GM12878 (cell line): ENCODE results near the gene MEGF6. TPM values are rescaled to one million over a fixed set of nuclear protein-coding genes. Genes with fewer than 3 reads are reported as not detected.

Source experiments
- ATAC-seq: fragments of 200-7000 bp; cut with Tn5 transposase; 3 replicates; pipeline ENCODE4 v1.9.1; 2020; ENCODE audit warnings: mild to moderate bottlenecking, moderate library complexity
- BruUV-seq: library from RNA; stranded (reverse); fragments of 400-500 nt; replicated peaks from 2 replicates; lab custom pipeline; 2021; lab: Mats Ljungman, UMichigan
- CTCF ChIA-PET: fragments of 300-600 bp; sonication (Branson Sonifier 250); formaldehyde crosslinking; extraction: SDS; loops from one replicate; lab custom pipeline; 2021; ENCODE audit warnings: inconsistent platforms; lab: Yijun Ruan, JAX
- POLR2A ChIA-PET: fragments of 350-600 bp; formaldehyde crosslinking; extraction: SDS; loops from one replicate; lab custom pipeline; 2021; ENCODE audit warnings: inconsistent platforms; lab: Charles Lee
- RAD21 ChIA-PET: fragments of 300-600 bp; sonication (Branson Sonifier 250); formaldehyde crosslinking; loops from one replicate; lab custom pipeline; 2023; ENCODE audit warnings: antibody characterized with exemption; ENCODE audit not compliant: unreplicated experiment; lab: Charles Lee
- SMC1A ChIA-PET: fragments of 300-600 bp; sonication (Branson Sonifier 250); formaldehyde crosslinking; loops from one replicate; lab custom pipeline; 2023; ENCODE audit not compliant: unreplicated experiment, uncharacterized antibody; lab: Charles Lee
- DNase-seq: peaks from one replicate; pipeline ENCODE4 v3.0.0-alpha.2; 2011; ENCODE audit warnings: low read depth, low spot score
- FAIRE-seq: peaks from 3 replicates; lab custom pipeline; 2011; peaks lifted over from hg19 to GRCh38; lab: Jason Lieb, UNC
- H2AFZ ChIP-seq: 2 replicates; pipeline ENCODE4 v1.6.0; 2011; ENCODE audit warnings: low read depth, low read length, control low read depth; ENCODE audit not compliant: control insufficient read depth
- H3K27ac ChIP-seq: 2 replicates; pipeline ENCODE4 v1.5.1; 2011; ENCODE audit warnings: control low read depth; ENCODE audit not compliant: control insufficient read depth, insufficient read depth
- H3K27me3 ChIP-seq, 2 experiments: replicated peaks in 1 of 2; 2 replicates each; pipeline versions ENCODE4 v1.6.0 to v1.6.1; 2011; ENCODE audit warnings: low read length in 1 of 2; ENCODE audit not compliant: control insufficient read depth in 2 of 2, insufficient read depth in 2 of 2
- H3K36me3 ChIP-seq, 2 experiments: 2 replicates each; pipeline ENCODE4 v1.5.1; 2011; ENCODE audit warnings: low read length in 1 of 2; ENCODE audit not compliant: control insufficient read depth in 2 of 2, insufficient read depth in 2 of 2
- H3K4me1 ChIP-seq: 2 replicates; pipeline ENCODE4 v1.6.1; 2011; ENCODE audit warnings: mild to moderate bottlenecking, low read length, moderate library complexity, mixed read lengths; ENCODE audit not compliant: control insufficient read depth, insufficient read depth
- H3K4me2 ChIP-seq: 2 replicates; pipeline ENCODE4 v1.6.0; 2011; ENCODE audit warnings: control low read depth; ENCODE audit not compliant: control insufficient read depth, insufficient read depth
- H3K4me3 ChIP-seq: fragments of 200-600 bp; sonication (generic); 2 replicates; pipeline ENCODE4 v1.5.1; 2016
- H3K79me2 ChIP-seq: 2 replicates; pipeline ENCODE4 v1.6.0; 2011; ENCODE audit warnings: low read length; ENCODE audit not compliant: control insufficient read depth, insufficient read depth
- H3K9ac ChIP-seq: 2 replicates; pipeline ENCODE4 v1.8.0; 2011; ENCODE audit warnings: low read length, control low read depth, mixed read lengths; ENCODE audit not compliant: control insufficient read depth, insufficient read depth
- H3K9me3 ChIP-seq: replicated peaks from 3 replicates; pipeline ENCODE4 v1.5.1; 2011; ENCODE audit warnings: mild to moderate bottlenecking, low read length; ENCODE audit not compliant: control insufficient read depth, insufficient read depth
- H4K20me1 ChIP-seq: 2 replicates; pipeline ENCODE4 v1.6.0; 2011; ENCODE audit not compliant: control insufficient read depth, insufficient read depth
- BHLHE40 ChIP-seq, 2 experiments: fragments of 450-650 bp in 1 of 2; IDR thresholded peaks; 2 replicates each; pipeline ENCODE4 v1.6.1; 2011 to 2017; ENCODE audit warnings: low read depth in 2 of 2, borderline replicate concordance in 1 of 2, improper control_type of control experiment in 1 of 2, low read length in 1 of 2, mild to moderate bottlenecking in 1 of 2
- BRCA1 ChIP-seq: IDR thresholded peaks from 2 replicates; pipeline ENCODE4 v1.6.1; 2011; ENCODE audit warnings: low read depth, low read length, improper control_type of control experiment
- JUND ChIP-seq: IDR thresholded peaks from 2 replicates; pipeline ENCODE4 v1.6.1; 2012; ENCODE audit warnings: low read depth, mild to moderate bottlenecking, low read length, improper control_type of control experiment, moderate library complexity
- POLR2A ChIP-seq: IDR thresholded peaks from 2 replicates; pipeline ENCODE4 v1.6.1; 2011; ENCODE audit warnings: low read depth, mild to moderate bottlenecking, low read length
- SPI1 ChIP-seq: IDR thresholded peaks from 2 replicates; pipeline ENCODE4 v1.6.1; 2011; ENCODE audit warnings: low read depth, mild to moderate bottlenecking, low read length, moderate library complexity, borderline replicate concordance; ENCODE audit not compliant: insufficient read depth
- SRF ChIP-seq, 2 experiments: IDR thresholded peaks; 2 replicates each; pipeline ENCODE4 v1.6.1; 2011; ENCODE audit warnings: low read depth in 2 of 2, low read length in 2 of 2, mild to moderate bottlenecking in 1 of 2, moderate library complexity in 1 of 2
- ZNF217 ChIP-seq: fragments of 450-650 bp; IDR thresholded peaks from 2 replicates; pipeline ENCODE4 v1.6.1; 2017; ENCODE audit warnings: antibody characterized with exemption, mild to moderate bottlenecking
- WGBS: methylation state at CpG from one replicate; pipeline ENCODE4 v1.1.6; 2016; ENCODE audit warnings: low lambda C conversion rate; ENCODE audit not compliant: insufficient replicate concordance, insufficient coverage; ENCODE audit errors: missing lambda C conversion rate; 5-methylcytosine and 5-hydroxymethylcytosine counted together
- in situ Hi-C: fragments of 300-500 bp; cut with MboI; formaldehyde crosslinking; loops from 9 replicates; pipeline ENCODE4 v1.14.3; 2018; ENCODE audit warnings: mixed read lengths
- intact Hi-C: fragments of 100-400 bp; cut with micrococcal nuclease; formaldehyde crosslinking; loops from one replicate; pipeline ENCODE4 v1.14.2; 2022; ENCODE audit not compliant: unreplicated experiment
- polyA plus RNA-seq, 11 experiments: library from polyadenylated mRNA; depleted of rRNA in 4 of 11; unstranded in 6 of 11; stranded (reverse) in 5 of 11; fragments of >200 nt; fragmentation: Nextera tagmentation in 4 of 11; fragmentation: Illumina TruSeq in 1 of 11; extraction: Ambion mirVana in 4 of 11; extraction: Trizol in 1 of 11; gene quantifications; 1 replicate in 1 of 11; 2 replicates in 10 of 11; pipeline versions ENCODE4 v1.2.1 to v1.2.3, GENCODE V29; 2011 to 2016; ENCODE audit warnings: inconsistent platforms in 2 of 11, missing spikeins in 2 of 11, low read depth in 1 of 11
- total RNA-seq, 4 experiments: library from RNA; depleted of rRNA in 3 of 4; stranded (reverse); fragments of >200 nt in 3 of 4; fragmentation: Illumina TruSeq in 1 of 4; extraction: Trizol in 1 of 4; gene quantifications; 2 replicates each; pipeline versions ENCODE4 v1.2.1 to v1.2.3, GENCODE V29; 2013 to 2021

The MEGF6 gene
- total and polyA plus RNA-seq, 10 of the 15 experiments (the other 5 are each of a cell fraction or from before 2014, with no cell fraction given): 0.03 to 0.41 TPM; not detected in 8

GRCh38 chr1:3598522-3599285, 12.6 kb downstream of the MEGF6 start:
- no peaks in the 10 kb centered on the region for H4K20me1 ChIP-seq
- H3K36me3 ChIP-seq: no peaks in the 10 kb centered on the region
- no peak overlapping the region for H3K4me2 ChIP-seq
- BruUV-seq: no TSS peak
- in situ Hi-C loops (no loop called here), intact Hi-C loops (no loop called here)
- no peak overlapping the region for H2AFZ ChIP-seq
- no peaks in the 10 kb centered on the region for H3K79me2 ChIP-seq
- RAD21 ChIA-PET: interaction anchor here (1.0 kb wide), 1 partner anchor 21 kb away, joined by 3 read pairs; no protein-coding TSS in a partner anchor
- H3K4me1 ChIP-seq: 0 out of 2 replicates have a peak, but pooled peaks cover 4% of the 10 kb centered on the region
- CTCF ChIA-PET: interaction anchor here (0.5 to 1.0 kb wide), 2 partner anchors 16 to 356 kb away, joined by 3 to 4 read pairs; no protein-coding TSS in a partner anchor
- WGBS: 49% methylated on average over 29 of the region's 30 CpGs
- SMC1A ChIA-PET: no interaction called here
- FAIRE-seq (no peak), DNase-seq (no peak), ATAC-seq (no peak)
- H3K4me3 ChIP-seq: no peak overlapping the region
- H3K27me3 ChIP-seq: no peaks in the 10 kb centered on the region; a peak in 1 of 4 replicates
- H3K9ac ChIP-seq: no peak overlapping the region
- POLR2A ChIA-PET: no interaction called here
- TF ChIP-seq POLR2A: no peak
- no peak for TF ChIP-seq SPI1
- TF ChIP-seq BHLHE40 (IDR thresholded peaks at IDR 0.05; ENCODE audit: borderline replicate concordance in 1 of 2, low read depth in 2 of 2, low read length in 1 of 2): no peak
- H3K9me3 ChIP-seq: no peaks in the 10 kb centered on the region
- no peak overlapping the region for H3K27ac ChIP-seq

- H3K79me2 ChIP-seq: no peaks in the 10 kb centered on the region
- intact Hi-C loops: no loop called here
- peaks cover 0 to under 1% of the 10 kb centered on the region in 2 experiments; a peak in 3 of 4 replicates for H3K27me3 ChIP-seq
- no peaks in the 10 kb centered on the region for H3K36me3 ChIP-seq
- no peak overlapping the region for H3K27ac ChIP-seq
- no peak for DNase-seq
- 11% methylated on average over 20 of the region's 26 CpGs for WGBS
- in situ Hi-C loops: no loop called here
- H3K4me2 ChIP-seq: no peak overlapping the region
- TF ChIP-seq JUND: no peak
- no peak for TF ChIP-seq SRF (IDR thresholded peaks at IDR 0.05; ENCODE audit: low read depth in 2 of 2, low read length in 2 of 2)
- no peak for TF ChIP-seq BRCA1
- peak in 1 of 2 experiments; percentile 34; a peak in 1 of 4 replicates for TF ChIP-seq BHLHE40 (IDR thresholded peaks at IDR 0.05; ENCODE audit: borderline replicate concordance in 1 of 2, low read depth in 2 of 2, low read length in 1 of 2)
- no peak for TF ChIP-seq ZNF217
- ATAC-seq: no peak
- H3K9me3 ChIP-seq: no peaks in the 10 kb centered on the region
- ChIA-PET CTCF (no interaction called here), RAD21 (interaction anchor here (1.0 to 1.5 kb wide), 2 partner anchors 21 kb away, joined by 3 read pairs; no protein-coding TSS in a partner anchor), SMC1A (no interaction called here), POLR2A (no interaction called here)
- H4K20me1 ChIP-seq: no peaks in the 10 kb centered on the region
- no peak overlapping the region for H3K9ac ChIP-seq
- no peak overlapping the region for H3K4me3 ChIP-seq
- no peak overlapping the region for H2AFZ ChIP-seq
- FAIRE-seq: no peak
- 0 out of 2 replicates have a peak, but pooled peaks cover 4% of the 10 kb centered on the region for H3K4me1 ChIP-seq
- no TSS peak for BruUV-seq
Observed at GRCh38 chr1:3598051-3598491, 13.2 kb downstream of the MEGF6 start.
